ENCODE measurements around the gene ACBD3. TPM values are rescaled to one million over a fixed set of nuclear protein-coding genes. Genes with fewer than 3 reads are reported as not detected.

ACBD3 gene
- total RNA-seq, 1 experiment from 2014 or later = 93.9 TPM

DNA sequence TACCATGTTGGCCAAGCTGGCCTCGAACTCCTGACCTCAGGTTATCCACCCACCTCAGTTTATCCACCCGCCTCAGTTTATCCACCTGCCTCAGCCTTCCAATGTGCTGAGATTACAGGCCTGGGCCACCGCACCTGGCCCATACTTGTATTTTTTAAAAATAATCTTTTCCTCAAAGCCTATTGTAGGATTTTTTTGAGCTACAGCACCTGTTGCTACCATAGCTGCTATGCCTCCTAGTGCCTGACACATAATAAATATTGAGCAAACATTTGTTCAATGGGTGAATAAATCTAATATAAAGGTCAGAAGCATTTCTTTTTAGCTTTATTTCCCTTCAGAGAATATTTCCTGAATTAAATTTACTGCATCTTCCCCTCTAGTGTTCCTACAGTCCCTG is 15.7 kb upstream of the ACBD3 start:
- intact Hi-C loops (cut with micrococcal nuclease) = no loop called here
- ChIA-PET CTCF (interaction anchor here (0.6 to 9.8 kb wide), 13 partner anchors 13 to 702 kb away, joined by 3 to 207 read pairs (median 3); partner anchors contain the start of genes LIN9 and PARP1), POLR2A (interaction anchor here (0.6 to 1.6 kb wide), 4 partner anchors 15 to 108 kb away, joined by 3 to 4 read pairs (median 4); no protein-coding TSS in a partner anchor)

DNA sequence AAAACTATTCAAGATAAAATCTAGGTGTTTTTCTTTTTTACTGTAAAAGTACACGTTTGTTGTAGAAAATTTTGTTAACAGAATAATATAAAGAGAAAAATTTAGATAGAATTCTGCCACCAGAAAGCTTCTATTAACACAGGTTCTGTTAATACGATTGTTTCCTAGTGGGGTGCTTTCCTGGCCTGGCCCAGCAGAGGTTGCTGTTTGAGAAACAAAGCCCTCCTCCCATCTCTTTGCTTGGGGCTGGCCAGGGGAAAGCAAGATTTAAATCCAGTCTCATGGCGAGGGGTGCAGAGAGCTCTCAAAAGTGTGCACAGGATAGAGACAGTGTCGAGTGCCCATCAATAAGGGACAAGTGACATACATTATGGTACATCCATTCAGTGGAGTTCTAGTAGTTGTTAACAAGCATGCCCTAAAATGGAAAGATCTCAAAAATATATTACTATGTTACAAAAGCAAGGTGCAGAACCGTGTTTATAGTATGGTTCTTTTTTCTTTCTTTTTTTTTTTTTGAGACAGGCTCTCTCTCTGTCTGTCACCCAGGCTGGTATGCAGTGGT is 14.6 kb upstream of the ACBD3 start:
- ChIA-PET CTCF (interaction anchor here (0.6 to 9.8 kb wide), 16 partner anchors 9 to 207 kb away, joined by 3 to 207 read pairs (median 3); partner anchors contain the start of genes LIN9 and PARP1), POLR2A (interaction anchor here (1.0 to 2.0 kb wide), 3 partner anchors 10 to 108 kb away, joined by 4 to 6 read pairs (median 6); partner anchors contain the start of gene LIN9)
- Mint-ChIP-seq H3K27ac (ENCODE audit: low read depth, unreplicated experiment) (no peak overlapping the region), H3K36me3 (ENCODE audit: insufficient read depth, unreplicated experiment) (no peaks in the 10 kb centered on the region), H3K4me3 (ENCODE audit: unreplicated experiment) (no peak overlapping the region), H3K27me3 (ENCODE audit: insufficient read depth, unreplicated experiment) (peaks cover 13% of the 10 kb centered on the region), H3K9me3 (ENCODE audit: unreplicated experiment) (no peaks in the 10 kb centered on the region), H3K4me1 (ENCODE audit: insufficient read depth, unreplicated experiment) (no peaks in the 10 kb centered on the region)
- intact Hi-C loops (cut with micrococcal nuclease) = loop anchor here (1.0 kb wide), 2 partner anchors 76 to 132 kb away; no protein-coding TSS in a partner anchor
- TF ChIP-seq, protein P1, sequence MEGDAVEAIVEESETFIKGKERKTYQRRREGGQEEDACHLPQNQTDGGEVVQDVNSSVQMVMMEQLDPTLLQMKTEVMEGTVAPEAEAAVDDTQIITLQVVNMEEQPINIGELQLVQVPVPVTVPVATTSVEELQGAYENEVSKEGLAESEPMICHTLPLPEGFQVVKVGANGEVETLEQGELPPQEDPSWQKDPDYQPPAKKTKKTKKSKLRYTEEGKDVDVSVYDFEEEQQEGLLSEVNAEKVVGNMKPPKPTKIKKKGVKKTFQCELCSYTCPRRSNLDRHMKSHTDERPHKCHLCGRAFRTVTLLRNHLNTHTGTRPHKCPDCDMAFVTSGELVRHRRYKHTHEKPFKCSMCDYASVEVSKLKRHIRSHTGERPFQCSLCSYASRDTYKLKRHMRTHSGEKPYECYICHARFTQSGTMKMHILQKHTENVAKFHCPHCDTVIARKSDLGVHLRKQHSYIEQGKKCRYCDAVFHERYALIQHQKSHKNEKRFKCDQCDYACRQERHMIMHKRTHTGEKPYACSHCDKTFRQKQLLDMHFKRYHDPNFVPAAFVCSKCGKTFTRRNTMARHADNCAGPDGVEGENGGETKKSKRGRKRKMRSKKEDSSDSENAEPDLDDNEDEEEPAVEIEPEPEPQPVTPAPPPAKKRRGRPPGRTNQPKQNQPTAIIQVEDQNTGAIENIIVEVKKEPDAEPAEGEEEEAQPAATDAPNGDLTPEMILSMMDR (IDR thresholded peaks at IDR 0.05; ENCODE audit: unreplicated experiment) = peak; percentile 39
- peak; percentile 54 for DNase-seq (ENCODE audit: unreplicated experiment)
- BruUV-seq (replicated peaks) = no TSS peak

More for the DNA sequence above, 15.7 kb upstream of the ACBD3 start:
- no peak for DNase-seq (ENCODE audit: unreplicated experiment)
- BruUV-seq (replicated peaks) = no TSS peak
- no peak overlapping the region for H3K4me3 Mint-ChIP-seq (ENCODE audit: unreplicated experiment)
- peaks cover 13% of the 10 kb centered on the region for H3K27me3 Mint-ChIP-seq (ENCODE audit: insufficient read depth, unreplicated experiment)
- peaks cover 6% of the 10 kb centered on the region for H3K9me3 Mint-ChIP-seq (ENCODE audit: unreplicated experiment)
- TF ChIP-seq, protein P1 (IDR thresholded peaks at IDR 0.05; ENCODE audit: unreplicated experiment) = no peak
- no peaks in the 10 kb centered on the region for H3K4me1 Mint-ChIP-seq (ENCODE audit: insufficient read depth, unreplicated experiment)
- H3K36me3 Mint-ChIP-seq (ENCODE audit: insufficient read depth, unreplicated experiment) = no peaks in the 10 kb centered on the region
- H3K27ac Mint-ChIP-seq (ENCODE audit: low read depth, unreplicated experiment) = no peak overlapping the region

DNA sequence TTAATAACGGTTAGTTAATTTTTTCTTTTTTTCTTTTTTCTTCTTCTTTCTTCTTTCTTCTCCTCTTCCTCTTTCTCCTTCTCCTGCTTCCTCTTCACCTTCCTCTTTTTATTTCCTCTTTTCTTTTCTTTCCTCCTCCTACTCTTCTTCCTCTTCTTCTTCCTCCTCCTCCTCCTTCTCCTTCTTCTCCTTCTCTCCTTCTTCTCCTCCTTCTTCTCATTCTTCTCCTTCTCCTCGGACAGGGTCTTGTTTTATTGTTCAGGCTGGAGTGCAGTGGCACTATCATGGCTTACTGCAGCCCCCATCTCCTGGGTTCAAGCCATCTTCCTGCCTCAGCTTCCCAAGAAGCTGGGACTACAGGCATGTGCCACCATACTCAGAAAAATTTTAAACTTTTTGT is 13.4 kb upstream of the ACBD3 start:
- TF ChIP-seq, protein P1 (IDR thresholded peaks at IDR 0.05; ENCODE audit: unreplicated experiment) = no peak
- Mint-ChIP-seq H3K36me3 (ENCODE audit: insufficient read depth, unreplicated experiment) (no peaks in the 10 kb centered on the region), H3K9me3 (ENCODE audit: unreplicated experiment) (no peaks in the 10 kb centered on the region), H3K4me3 (ENCODE audit: unreplicated experiment) (no peak overlapping the region), H3K27ac (ENCODE audit: low read depth, unreplicated experiment) (no peak overlapping the region), H3K4me1 (ENCODE audit: insufficient read depth, unreplicated experiment) (no peaks in the 10 kb centered on the region), H3K27me3 (ENCODE audit: insufficient read depth, unreplicated experiment) (peaks cover 13% of the 10 kb centered on the region)
- ChIA-PET POLR2A (interaction anchor here (0.6 to 2.0 kb wide), 4 partner anchors 12 to 367 kb away, joined by 3 to 6 read pairs (median 4); partner anchors contain the start of gene LIN9), CTCF (interaction anchor here (0.8 to 9.8 kb wide), 11 partner anchors 8 to 208 kb away, joined by 3 to 207 read pairs (median 6); partner anchors contain the start of gene PARP1)
- BruUV-seq (replicated peaks) = no TSS peak
- intact Hi-C loops (cut with micrococcal nuclease) = no loop called here
- DNase-seq (ENCODE audit: unreplicated experiment) = no peak

DNA sequence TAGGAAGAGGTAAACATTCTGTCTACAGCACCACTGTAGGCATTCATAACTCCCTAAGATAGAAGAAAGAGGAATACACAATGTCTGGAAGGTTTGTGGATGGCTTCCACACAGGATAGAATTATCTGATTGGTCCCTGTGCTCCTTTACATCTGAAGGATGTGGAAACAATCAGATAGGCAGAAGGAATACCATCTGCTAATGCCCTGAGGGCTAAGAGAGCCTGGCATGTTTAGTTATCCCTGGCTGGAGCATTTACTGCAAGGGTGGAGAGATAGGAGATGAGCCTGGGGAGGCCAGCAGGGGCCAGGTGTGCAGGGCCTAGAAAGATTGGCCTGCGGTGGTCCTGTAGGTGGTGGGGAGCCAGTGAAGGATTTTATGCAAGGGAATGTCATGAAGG is 8.6 kb upstream of the ACBD3 start:
- TF ChIP-seq, protein P1 (IDR thresholded peaks at IDR 0.05; ENCODE audit: unreplicated experiment) = no peak
- BruUV-seq (replicated peaks) = no TSS peak
- Mint-ChIP-seq H3K27me3 (ENCODE audit: insufficient read depth, unreplicated experiment) (peaks cover 8% of the 10 kb centered on the region), H3K4me3 (ENCODE audit: unreplicated experiment) (no peak overlapping the region), H3K4me1 (ENCODE audit: insufficient read depth, unreplicated experiment) (no peaks in the 10 kb centered on the region), H3K9me3 (ENCODE audit: unreplicated experiment) (no peaks in the 10 kb centered on the region), H3K27ac (ENCODE audit: low read depth, unreplicated experiment) (no peak overlapping the region), H3K36me3 (ENCODE audit: insufficient read depth, unreplicated experiment) (no peaks in the 10 kb centered on the region)
- DNase-seq (ENCODE audit: unreplicated experiment) = peak; percentile 30
- intact Hi-C loops (cut with micrococcal nuclease) = no loop called here
- POLR2A ChIA-PET = interaction anchor here (1.1 kb wide), 1 partner anchor 9 kb away, joined by 3 read pairs; no protein-coding TSS in a partner anchor
- CTCF ChIA-PET = interaction anchor here (1.0 to 9.8 kb wide), 7 partner anchors 14 to 138 kb away, joined by 3 to 207 read pairs (median 7); no protein-coding TSS in a partner anchor
